Vagina (tissue), 2 donors: ENCODE data around the gene ZDHHC21.

Experiments
- CTCF ChIP-seq, 3 experiments: fragments of 450-650 bp in 2 of 3; fragments of 200-600 bp in 1 of 3; sonication (generic) in 1 of 3; IDR thresholded peaks; one replicate each; pipeline ENCODE4 v1.5.1; 2017 to 2019; ENCODE audit warnings: antibody characterized with exemption in 3 of 3, mild to moderate bottlenecking in 2 of 3, moderate library complexity in 2 of 3
- POLR2A ChIP-seq, 2 donors: fragments of 450-650 bp; IDR thresholded peaks; one replicate each; pipeline ENCODE4 v1.6.1; 2017; ENCODE audit warnings: antibody characterized with exemption in 2 of 2, mild to moderate bottlenecking in 2 of 2, moderate library complexity in 2 of 2

GRCh38 chr9:14608540-14608939, 84.7 kb downstream of the ZDHHC21 start:
- TF ChIP-seq CTCF (IDR thresholded peaks at IDR 0.05) = no peak
- TF ChIP-seq POLR2A (IDR thresholded peaks at IDR 0.05) = no peak
